Panc1 (cell line): ENCODE results near the gene TIMP1.

ENCODE experiments used
- CTCF ChIP-seq: fragments of 450-650 bp; IDR thresholded peaks from 2 replicates; pipeline ENCODE4 v1.5.1; 2017; ENCODE audit warnings: mild to moderate bottlenecking
- POLR2AphosphoS5 ChIP-seq: IDR thresholded peaks from 2 replicates; pipeline ENCODE4 v1.6.1; 2012; ENCODE audit warnings: mild to moderate bottlenecking, low read depth, low read length, moderate library complexity
- SIN3A ChIP-seq: IDR thresholded peaks from 2 replicates; pipeline ENCODE4 v1.6.1; 2012; ENCODE audit warnings: low read depth, mild to moderate bottlenecking, low read length, moderate library complexity, borderline replicate concordance; ENCODE audit not compliant: insufficient read depth
- TF ChIP-seq, protein P1 (sequence below), 2 experiments: IDR thresholded peaks; 2 replicates each; pipeline ENCODE4 v1.6.1; 2011 to 2012; ENCODE audit warnings: low read depth in 2 of 2, control low read depth in 1 of 2, low read length in 1 of 2, mild to moderate bottlenecking in 1 of 2, moderate library complexity in 1 of 2; ENCODE audit not compliant: insufficient read depth in 1 of 2

GRCh38 chrX:47623540-47624027, 41.3 kb downstream of the TIMP1 start:
- no peak for TF ChIP-seq POLR2AphosphoS5
- TF ChIP-seq CTCF = no peak
- TF ChIP-seq SIN3A = no peak
- TF ChIP-seq, protein P1, sequence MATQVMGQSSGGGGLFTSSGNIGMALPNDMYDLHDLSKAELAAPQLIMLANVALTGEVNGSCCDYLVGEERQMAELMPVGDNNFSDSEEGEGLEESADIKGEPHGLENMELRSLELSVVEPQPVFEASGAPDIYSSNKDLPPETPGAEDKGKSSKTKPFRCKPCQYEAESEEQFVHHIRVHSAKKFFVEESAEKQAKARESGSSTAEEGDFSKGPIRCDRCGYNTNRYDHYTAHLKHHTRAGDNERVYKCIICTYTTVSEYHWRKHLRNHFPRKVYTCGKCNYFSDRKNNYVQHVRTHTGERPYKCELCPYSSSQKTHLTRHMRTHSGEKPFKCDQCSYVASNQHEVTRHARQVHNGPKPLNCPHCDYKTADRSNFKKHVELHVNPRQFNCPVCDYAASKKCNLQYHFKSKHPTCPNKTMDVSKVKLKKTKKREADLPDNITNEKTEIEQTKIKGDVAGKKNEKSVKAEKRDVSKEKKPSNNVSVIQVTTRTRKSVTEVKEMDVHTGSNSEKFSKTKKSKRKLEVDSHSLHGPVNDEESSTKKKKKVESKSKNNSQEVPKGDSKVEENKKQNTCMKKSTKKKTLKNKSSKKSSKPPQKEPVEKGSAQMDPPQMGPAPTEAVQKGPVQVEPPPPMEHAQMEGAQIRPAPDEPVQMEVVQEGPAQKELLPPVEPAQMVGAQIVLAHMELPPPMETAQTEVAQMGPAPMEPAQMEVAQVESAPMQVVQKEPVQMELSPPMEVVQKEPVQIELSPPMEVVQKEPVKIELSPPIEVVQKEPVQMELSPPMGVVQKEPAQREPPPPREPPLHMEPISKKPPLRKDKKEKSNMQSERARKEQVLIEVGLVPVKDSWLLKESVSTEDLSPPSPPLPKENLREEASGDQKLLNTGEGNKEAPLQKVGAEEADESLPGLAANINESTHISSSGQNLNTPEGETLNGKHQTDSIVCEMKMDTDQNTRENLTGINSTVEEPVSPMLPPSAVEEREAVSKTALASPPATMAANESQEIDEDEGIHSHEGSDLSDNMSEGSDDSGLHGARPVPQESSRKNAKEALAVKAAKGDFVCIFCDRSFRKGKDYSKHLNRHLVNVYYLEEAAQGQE (IDR thresholded peaks at IDR 0.05; ENCODE audit: insufficient read depth in 1 of 2, low read depth in 2 of 2, low read length in 1 of 2) = no peak
